IPS-15b (cell line): Measurements from ENCODE around the gene TACC2.

Source experiments
- H3K27me3 ChIP-seq: one replicate; pipeline ENCODE4 v1.6.1; 2013; ENCODE audit warnings: low read length; ENCODE audit not compliant: control insufficient read depth, insufficient read depth
- H3K36me3 ChIP-seq: one replicate; pipeline ENCODE4 v1.6.1; 2013; ENCODE audit warnings: low read length; ENCODE audit not compliant: control insufficient read depth, insufficient read depth
- H3K4me1 ChIP-seq: one replicate; pipeline ENCODE4 v1.6.1; 2013; ENCODE audit warnings: mild to moderate bottlenecking, low read length; ENCODE audit not compliant: control insufficient read depth, insufficient read depth
- H3K4me3 ChIP-seq: one replicate; pipeline ENCODE4 v1.5.1; 2013; ENCODE audit warnings: low read depth, low read length
- H3K9ac ChIP-seq: one replicate; pipeline ENCODE4 v1.6.1; 2013; ENCODE audit warnings: low read depth, mild to moderate bottlenecking, low read length
- H3K9me3 ChIP-seq: one replicate; pipeline ENCODE4 v1.6.1; 2013; ENCODE audit warnings: mild to moderate bottlenecking, low read length; ENCODE audit not compliant: control insufficient read depth, insufficient read depth

The TACC2 gene

DNA sequence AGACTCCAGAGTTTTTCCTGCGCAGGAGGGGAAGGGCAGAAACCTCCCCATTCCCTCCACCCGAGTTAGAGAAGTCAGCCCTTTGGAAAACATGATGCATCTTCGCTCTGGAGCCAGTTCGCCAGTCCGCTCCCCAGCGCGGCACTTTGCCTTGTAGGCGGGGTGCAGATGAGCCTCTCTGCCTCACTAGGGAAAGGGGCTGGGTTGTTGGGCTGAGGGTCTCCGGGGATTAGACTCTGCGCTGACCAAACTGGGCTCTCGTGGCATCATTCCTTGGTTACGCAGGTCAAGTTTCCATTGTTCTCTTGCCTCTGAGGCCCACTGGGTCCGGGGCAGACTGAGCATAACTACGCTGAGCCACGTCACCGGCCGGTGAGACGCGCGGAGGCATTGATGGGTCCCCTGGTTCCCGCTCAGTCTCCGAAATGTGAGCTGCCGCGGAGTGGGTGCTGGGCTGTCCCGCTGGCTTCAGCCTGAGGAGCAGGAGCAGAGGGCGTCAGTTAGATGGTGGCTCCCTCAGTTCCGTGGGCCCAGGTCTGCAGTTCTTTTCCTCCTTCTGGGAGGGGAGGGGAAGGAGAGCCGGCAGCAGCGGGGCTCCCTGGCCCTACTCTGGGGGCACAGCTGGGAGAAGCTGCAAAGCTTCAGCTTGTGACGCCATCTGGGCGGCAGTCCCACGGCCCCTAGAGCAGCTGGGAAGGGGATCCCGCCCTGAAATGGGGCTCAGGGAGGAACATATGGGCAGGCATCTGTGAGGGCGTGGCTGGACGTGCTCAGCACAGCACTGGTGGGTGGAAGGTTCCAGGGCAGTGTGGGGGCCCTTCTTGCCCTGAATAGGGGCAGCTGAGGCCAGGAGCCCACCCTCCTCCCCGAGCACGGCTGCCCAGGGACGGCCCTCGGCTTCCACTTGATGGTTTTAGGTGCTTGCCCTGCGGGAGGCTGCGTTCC lies 160.9 kb downstream of the TACC2 start:
- H3K27me3 ChIP-seq, result no peaks in the 10 kb centered on the region
- no peak overlapping the region for H3K4me3 ChIP-seq
- no peaks in the 10 kb centered on the region for H3K9me3 ChIP-seq
- H3K36me3 ChIP-seq, result no peaks in the 10 kb centered on the region
- no peak overlapping the region for H3K9ac ChIP-seq
- peaks cover 4% of the 10 kb centered on the region for H3K4me1 ChIP-seq

DNA sequence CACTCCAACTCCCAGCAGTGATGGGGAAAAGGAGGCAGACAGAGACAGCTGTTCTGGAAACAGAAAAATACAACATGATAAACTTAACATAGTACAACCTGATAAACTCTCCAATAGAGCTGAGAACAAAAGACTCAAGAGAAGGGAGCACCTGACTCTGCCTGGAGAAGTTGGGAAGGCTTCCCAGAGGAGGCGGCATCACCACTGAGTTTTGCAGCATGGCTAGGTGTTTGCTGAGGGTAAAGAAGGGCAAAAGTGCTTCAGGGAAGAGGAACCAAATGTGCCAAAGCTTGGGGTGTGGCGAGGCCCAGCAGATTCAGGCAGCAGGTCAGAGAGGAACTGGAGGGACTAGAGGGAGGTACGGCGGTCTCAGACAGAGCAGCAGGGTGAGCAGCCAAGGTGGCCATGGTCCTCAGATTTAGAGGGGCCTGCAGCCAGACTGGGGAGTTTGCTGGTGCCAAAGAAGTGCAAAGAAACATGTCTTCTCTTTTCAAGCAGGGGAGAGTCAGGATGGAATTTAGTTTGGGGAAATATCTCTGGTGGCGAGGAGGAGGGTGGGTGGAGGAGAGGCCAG lies 162.2 kb downstream of the TACC2 start:
- Histone ChIP-seq H3K9me3 (no peaks in the 10 kb centered on the region), H3K27me3 (no peaks in the 10 kb centered on the region), H3K4me3 (no peak overlapping the region), H3K9ac (no peak overlapping the region), H3K36me3 (no peaks in the 10 kb centered on the region), H3K4me1 (peaks cover 8% of the 10 kb centered on the region)

DNA sequence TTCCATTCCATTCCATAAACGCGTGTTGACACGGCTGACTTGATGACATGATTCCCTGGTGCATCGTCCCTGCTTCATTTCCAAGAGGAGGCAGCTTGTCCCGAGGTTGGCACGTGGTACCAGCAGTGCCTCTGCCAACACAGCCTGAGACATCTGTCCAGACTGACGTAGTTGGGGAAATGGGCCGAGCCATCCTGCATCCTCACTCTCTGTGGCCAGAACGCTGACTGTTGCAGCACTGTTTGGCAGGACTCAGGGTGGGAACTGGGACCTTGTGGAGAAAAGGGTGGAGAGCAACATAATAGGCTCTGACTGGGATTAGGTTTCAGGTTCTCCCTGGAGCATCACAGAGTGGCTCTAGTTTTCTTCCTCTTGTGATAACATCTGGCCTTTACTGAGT lies 163.6 kb downstream of the TACC2 start:
- Histone ChIP-seq H3K4me1 (peaks cover 8% of the 10 kb centered on the region), H3K9ac (no peak overlapping the region), H3K27me3 (no peaks in the 10 kb centered on the region), H3K36me3 (no peaks in the 10 kb centered on the region), H3K4me3 (no peak overlapping the region), H3K9me3 (no peaks in the 10 kb centered on the region)

DNA sequence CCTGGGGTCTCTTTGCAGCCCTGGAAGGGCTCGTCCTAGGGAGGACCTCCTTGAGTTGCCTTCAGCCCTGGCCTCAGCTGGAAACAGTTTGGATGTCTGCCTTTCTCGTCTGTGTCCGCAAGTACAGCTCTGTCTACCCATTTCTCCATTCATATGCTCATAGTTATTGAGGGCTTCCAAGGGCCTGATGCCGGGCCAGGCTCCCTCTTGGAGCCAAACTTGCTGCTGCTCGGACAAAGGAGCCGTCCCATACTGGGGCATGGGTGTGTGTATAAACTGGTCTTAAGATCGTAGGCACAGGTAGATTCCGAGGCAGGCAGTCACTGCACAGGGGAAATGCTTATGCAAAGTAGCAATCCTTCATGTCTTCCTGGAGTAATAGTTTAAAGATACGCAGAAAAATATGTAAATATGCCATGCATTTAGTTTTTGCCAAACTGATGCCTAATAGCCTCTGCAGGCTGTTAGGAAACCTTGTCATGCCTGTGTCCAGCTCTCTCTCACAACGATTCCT lies 165.1 kb downstream of the TACC2 start:
- H3K36me3 ChIP-seq, result no peaks in the 10 kb centered on the region
- no peak overlapping the region for H3K9ac ChIP-seq
- no peaks in the 10 kb centered on the region for H3K27me3 ChIP-seq
- H3K4me1 ChIP-seq, result peaks cover 8% of the 10 kb centered on the region
- no peaks in the 10 kb centered on the region for H3K9me3 ChIP-seq
- H3K4me3 ChIP-seq, result no peak overlapping the region

DNA sequence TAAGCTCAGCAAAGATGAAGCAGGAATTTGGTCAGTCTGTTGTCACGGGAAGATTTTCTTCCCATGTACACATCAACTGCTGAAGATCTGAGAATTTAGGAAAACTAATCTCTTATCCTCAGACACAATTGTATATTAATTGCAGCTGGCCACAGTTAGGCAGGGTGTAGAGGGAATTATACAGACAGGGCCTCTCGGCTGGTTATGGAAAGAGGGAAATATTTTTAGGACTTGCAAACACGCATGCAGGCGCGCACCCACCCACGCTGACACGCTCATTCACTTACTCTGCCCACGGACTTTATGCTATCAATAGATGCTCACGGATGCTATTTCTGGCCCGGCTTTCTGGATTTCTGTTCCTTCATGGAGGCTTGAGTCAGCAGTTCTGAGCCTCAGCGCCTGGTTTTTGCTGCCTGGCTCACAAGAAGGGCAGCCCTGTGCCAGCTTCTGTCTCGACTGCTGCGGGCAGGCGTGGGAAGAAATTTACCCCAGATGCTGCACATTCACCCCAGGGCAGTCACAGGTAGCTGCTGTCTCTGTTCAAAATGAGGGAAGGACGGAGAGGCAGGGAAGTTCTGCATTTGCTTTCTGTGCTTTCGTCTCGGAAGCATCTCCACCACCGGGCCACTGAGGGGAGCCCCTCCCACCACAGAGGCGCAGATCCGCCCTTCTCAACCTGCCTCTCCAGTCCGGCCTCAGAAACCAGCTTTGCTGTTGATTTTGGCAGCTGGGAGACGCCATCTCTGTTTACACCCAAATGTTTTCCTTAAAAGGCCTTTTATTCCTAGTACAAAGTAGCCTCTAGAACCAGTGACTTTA lies 165.8 kb downstream of the TACC2 start:
- no peaks in the 10 kb centered on the region for H3K36me3 ChIP-seq
- peaks cover 10% of the 10 kb centered on the region for H3K4me1 ChIP-seq
- H3K9ac ChIP-seq, result no peak overlapping the region
- no peak overlapping the region for H3K4me3 ChIP-seq
- H3K9me3 ChIP-seq, result no peaks in the 10 kb centered on the region
- H3K27me3 ChIP-seq, result no peaks in the 10 kb centered on the region

DNA sequence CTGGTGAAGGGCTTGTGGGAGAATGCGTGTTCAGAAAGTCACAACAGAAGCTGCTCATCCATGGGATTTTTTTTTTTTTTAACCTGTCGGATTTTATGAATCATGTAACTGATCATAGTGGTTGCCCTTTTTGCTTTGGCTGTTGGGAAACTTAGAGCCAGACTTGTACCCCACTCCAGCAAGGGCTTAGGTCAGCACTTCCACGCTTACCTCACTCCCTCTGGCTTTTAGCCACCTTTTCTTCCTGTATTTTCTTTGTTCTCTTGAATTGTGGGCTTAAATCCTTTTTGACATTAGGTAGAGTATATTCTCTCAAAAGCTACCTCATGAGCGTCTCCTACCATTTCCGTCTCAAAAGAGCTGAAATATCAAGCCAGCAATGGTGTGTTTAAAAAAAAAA lies 168.5 kb downstream of the TACC2 start:
- no peak overlapping the region for H3K4me3 ChIP-seq
- H3K9me3 ChIP-seq, result no peaks in the 10 kb centered on the region
- H3K27me3 ChIP-seq, result no peaks in the 10 kb centered on the region
- no peaks in the 10 kb centered on the region for H3K36me3 ChIP-seq
- H3K4me1 ChIP-seq, result peaks cover 13% of the 10 kb centered on the region
- H3K9ac ChIP-seq, result no peak overlapping the region

DNA sequence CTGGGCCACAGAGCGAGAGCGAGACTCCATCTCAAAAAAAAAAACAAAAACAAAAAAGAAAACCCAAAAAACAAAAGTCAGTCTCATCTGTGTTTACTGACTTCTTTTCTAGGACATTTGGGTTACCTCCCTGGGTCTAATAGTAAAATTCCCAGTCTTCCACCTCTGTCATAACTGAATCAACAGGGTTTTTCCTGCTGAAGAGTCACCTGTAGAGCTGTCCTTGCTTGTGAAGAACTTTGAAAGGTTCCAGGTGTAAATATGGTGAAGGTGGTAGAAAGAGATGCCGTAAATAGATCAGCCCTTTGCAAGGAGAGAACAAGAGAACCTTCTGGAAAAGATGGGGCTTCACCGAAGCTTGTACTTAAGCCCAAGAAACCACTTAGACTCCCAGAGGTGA lies 169.4 kb downstream of the TACC2 start:
- no peak overlapping the region for H3K4me3 ChIP-seq
- H3K9ac ChIP-seq, result no peak overlapping the region
- no peaks in the 10 kb centered on the region for H3K36me3 ChIP-seq
- no peaks in the 10 kb centered on the region for H3K27me3 ChIP-seq
- no peaks in the 10 kb centered on the region for H3K9me3 ChIP-seq
- peaks cover 13% of the 10 kb centered on the region for H3K4me1 ChIP-seq

DNA sequence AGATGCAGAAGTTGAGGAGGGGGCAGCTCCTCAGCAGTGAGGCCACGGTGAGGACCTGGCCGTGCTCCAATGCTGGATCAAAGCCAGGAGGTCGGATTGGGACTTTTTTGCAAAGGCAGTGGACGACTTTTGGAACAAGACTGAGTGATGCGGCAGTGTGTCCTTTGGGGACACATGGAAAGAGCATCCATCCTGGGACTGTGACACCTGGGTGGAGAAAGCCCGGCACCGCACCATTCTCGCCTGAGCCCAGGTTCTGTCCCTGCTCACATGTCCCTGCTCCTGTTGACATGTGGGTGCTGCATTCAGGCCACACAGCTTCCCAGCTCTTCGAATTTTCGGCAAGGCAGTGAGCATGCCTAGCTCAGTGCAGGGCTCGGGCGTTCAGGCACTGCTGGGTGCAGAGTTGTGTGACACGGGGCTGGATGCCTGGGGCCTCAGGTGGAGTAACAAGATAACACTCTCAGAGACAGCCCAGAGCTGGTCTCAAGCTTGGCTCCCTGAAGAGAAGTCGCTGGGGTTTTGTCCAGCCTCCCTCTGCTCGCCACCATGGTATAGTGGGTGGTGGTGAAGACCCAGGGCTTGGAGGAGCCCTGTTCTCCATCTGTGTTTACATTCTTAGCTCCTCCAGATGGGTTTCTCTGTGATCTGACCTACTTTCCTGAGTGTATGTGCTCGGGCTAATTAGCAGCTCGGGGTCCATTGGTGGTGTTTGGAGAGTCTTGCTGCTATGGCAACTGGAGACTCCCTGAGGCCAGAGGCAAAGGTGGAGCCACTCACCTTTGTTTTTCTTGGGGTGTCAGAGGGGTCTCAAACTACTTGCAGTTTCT lies 170.4 kb downstream of the TACC2 start:
- Histone ChIP-seq H3K27me3 (peaks cover 2% of the 10 kb centered on the region), H3K4me1 (peaks cover 13% of the 10 kb centered on the region), H3K36me3 (no peaks in the 10 kb centered on the region)

DNA sequence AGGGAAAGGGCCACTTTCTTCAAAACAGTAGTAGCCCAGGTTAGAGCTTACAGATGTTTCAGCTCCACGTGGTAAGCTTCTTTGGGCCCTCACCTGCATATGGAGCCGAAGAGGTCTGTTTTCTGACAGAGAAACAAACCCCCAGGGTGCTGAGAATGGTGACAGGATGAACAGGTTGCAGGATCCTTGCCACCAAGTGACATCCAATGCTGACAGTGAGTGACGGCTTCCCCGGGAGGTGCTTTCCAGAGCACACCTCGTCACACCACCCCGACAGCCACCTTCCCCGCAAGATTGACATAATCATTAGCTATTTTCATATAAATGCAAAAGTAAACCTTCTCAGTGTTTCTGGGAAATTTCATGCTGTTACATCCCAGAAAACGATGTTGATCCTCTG lies 172.8 kb downstream of the TACC2 start:
- Histone ChIP-seq H3K4me1 (peaks cover 21% of the 10 kb centered on the region), H3K9me3 (no peaks in the 10 kb centered on the region), H3K4me3 (no peak overlapping the region), H3K9ac (no peak overlapping the region), H3K36me3 (no peaks in the 10 kb centered on the region), H3K27me3 (peaks cover 9% of the 10 kb centered on the region)

More for the DNA sequence above, 170.4 kb downstream of the TACC2 start:
- no peaks in the 10 kb centered on the region for H3K9me3 ChIP-seq
- H3K4me3 ChIP-seq, result no peak overlapping the region
- no peak overlapping the region for H3K9ac ChIP-seq

DNA sequence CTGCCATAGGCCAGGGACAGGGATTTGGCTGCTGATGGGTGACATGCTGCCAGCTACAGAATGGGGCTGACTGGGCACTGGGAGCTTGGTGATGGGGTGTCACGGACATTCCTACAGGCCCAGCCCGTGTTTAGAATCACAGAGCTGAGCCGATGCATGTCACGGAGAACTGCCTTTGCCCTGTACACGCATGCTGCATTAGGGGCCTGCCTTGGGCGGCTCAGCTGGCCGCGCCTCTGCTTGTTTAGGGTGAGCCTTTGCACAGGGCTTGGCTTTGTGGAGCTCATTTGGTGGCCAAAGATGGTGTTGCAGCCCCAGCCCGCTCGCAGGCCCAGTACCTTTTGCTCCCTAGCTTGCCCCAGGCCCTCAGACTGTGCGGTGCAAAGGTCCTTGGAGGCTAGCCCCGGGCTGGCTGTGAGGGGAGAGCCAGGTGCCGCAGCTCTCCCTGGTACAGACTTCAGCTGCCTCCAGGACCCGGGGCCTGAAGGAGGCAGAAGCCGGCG lies 173.8 kb downstream of the TACC2 start:
- Histone ChIP-seq H3K27me3 (peaks cover 9% of the 10 kb centered on the region), H3K36me3 (no peaks in the 10 kb centered on the region), H3K4me1 (peaks cover 25% of the 10 kb centered on the region), H3K9me3 (no peaks in the 10 kb centered on the region), H3K4me3 (peak overlapping the region; percentile 84), H3K9ac (peak overlapping the region; percentile 9)
